ENCODE results near the gene EDEM3. TPM values are rescaled to one million over a fixed set of nuclear protein-coding genes. Genes with fewer than 3 reads are reported as not detected.

EDEM3 gene
- total RNA-seq, 2 donors from 2014 or later, result 21.5 to 33.6 TPM

DNA sequence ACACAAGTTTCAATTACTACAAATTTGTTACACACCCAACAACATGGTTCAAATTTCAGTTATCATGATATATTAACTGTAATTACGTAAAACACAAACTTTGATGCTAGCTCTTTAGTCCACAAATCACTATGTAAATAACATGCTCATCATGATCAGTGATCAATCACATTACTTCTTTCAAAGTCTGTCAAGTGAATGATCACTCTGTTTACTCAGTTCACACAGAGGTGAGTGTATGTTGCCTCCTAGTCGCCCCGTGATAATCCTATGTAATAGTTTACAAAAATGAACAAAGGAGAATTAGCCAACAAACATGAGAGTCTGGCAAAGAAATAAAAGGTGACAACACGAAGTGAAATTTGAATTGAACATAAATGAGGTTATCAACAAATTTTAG lies 14.3 kb downstream of the EDEM3 start:
- no peak for ATAC-seq
- Mint-ChIP-seq H3K9me3 (no peaks in the 10 kb centered on the region), H3K4me1 (ENCODE audit: low read depth in 2 of 2) (peaks cover 12 to 29% of the 10 kb centered on the region in 2 donors), H3K27ac (no peak overlapping the region), H3K4me3 (no peak overlapping the region), H3K27me3 (no peaks in the 10 kb centered on the region), H3K36me3 (peaks cover 7% of the 10 kb centered on the region)
- DNase-seq (ENCODE audit: low spot score), result no peak

DNA sequence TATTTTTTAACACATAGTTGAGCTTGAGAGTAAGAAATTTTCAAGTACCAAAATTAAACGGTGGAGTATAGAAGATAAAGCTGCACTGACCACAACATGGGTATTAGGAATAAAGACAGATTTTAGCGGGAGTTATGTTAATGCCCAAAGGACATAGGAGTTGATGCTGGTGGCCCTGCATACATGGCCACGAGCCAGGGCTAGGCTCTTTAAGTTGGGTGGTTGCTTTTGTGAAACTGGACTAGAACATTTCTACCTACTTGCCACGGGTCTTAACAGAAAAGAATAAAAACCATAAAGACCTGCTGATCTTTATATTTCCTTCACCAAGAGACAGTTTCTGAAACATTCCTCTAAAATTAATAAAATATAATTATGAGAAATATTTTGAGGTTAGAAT lies 14.9 kb downstream of the EDEM3 start:
- no peaks in the 10 kb centered on the region for H3K9me3 Mint-ChIP-seq
- H3K27ac Mint-ChIP-seq, result no peak overlapping the region
- H3K36me3 Mint-ChIP-seq, result peaks cover 7% of the 10 kb centered on the region
- no peaks in the 10 kb centered on the region for H3K27me3 Mint-ChIP-seq
- DNase-seq (ENCODE audit: low spot score) (no peak), ATAC-seq (no peak)
- H3K4me1 Mint-ChIP-seq (ENCODE audit: low read depth in 2 of 2), result peaks cover 8 to 24% of the 10 kb centered on the region in 2 donors
- H3K4me3 Mint-ChIP-seq, result no peak overlapping the region

- Mint-ChIP-seq H3K27me3 (no peaks in the 10 kb centered on the region), H3K36me3 (peaks cover 7% of the 10 kb centered on the region), H3K9me3 (no peaks in the 10 kb centered on the region), H3K27ac (no peak overlapping the region), H3K4me3 (no peak overlapping the region), H3K4me1 (ENCODE audit: low read depth in 2 of 2) (peaks cover 6 to 20% of the 10 kb centered on the region in 2 donors)
- ATAC-seq (no peak), DNase-seq (ENCODE audit: low spot score) (no peak)
Measured at GRCh38 chr1:184739070-184739469, 15.6 kb downstream of the EDEM3 start.

- no peak for ATAC-seq
- no peaks in the 10 kb centered on the region for H3K9me3 Mint-ChIP-seq
- H3K36me3 Mint-ChIP-seq, result peaks cover 12% of the 10 kb centered on the region
- H3K4me3 Mint-ChIP-seq, result no peak overlapping the region
- no peak for DNase-seq (ENCODE audit: low spot score)
- no peak overlapping the region for H3K27ac Mint-ChIP-seq
- no peaks in the 10 kb centered on the region for H3K27me3 Mint-ChIP-seq
- H3K4me1 Mint-ChIP-seq (ENCODE audit: low read depth in 2 of 2), result peaks cover 0 to 5% of the 10 kb centered on the region in 2 donors
Measured at GRCh38 chr1:184734980-184735379, 19.7 kb downstream of the EDEM3 start.

GRCh38 chr1:184724843-184725242 lies 29.8 kb downstream of the EDEM3 start:
- ATAC-seq, result no peak
- no peaks in the 10 kb centered on the region for H3K36me3 Mint-ChIP-seq
- no peaks in the 10 kb centered on the region for H3K27me3 Mint-ChIP-seq
- no peak overlapping the region for H3K27ac Mint-ChIP-seq
- no peaks in the 10 kb centered on the region for H3K9me3 Mint-ChIP-seq
- H3K4me1 Mint-ChIP-seq (ENCODE audit: low read depth in 2 of 2), result no peaks in the 10 kb centered on the region
- DNase-seq (ENCODE audit: low spot score), result no peak
- H3K4me3 Mint-ChIP-seq, result no peak overlapping the region

GRCh38 chr1:184716158-184716557 lies 38.5 kb downstream of the EDEM3 start:
- Mint-ChIP-seq H3K27ac (no peak overlapping the region), H3K36me3 (peaks cover 8% of the 10 kb centered on the region), H3K4me3 (no peak overlapping the region), H3K4me1 (ENCODE audit: low read depth in 2 of 2) (no peaks in the 10 kb centered on the region), H3K27me3 (no peaks in the 10 kb centered on the region), H3K9me3 (no peaks in the 10 kb centered on the region)
- ATAC-seq (no peak), DNase-seq (ENCODE audit: low spot score) (no peak)

GRCh38 chr1:184709418-184709817 lies 45.2 kb downstream of the EDEM3 start:
- Mint-ChIP-seq H3K36me3 (peaks cover 17% of the 10 kb centered on the region), H3K27ac (no peak overlapping the region)

GRCh38 chr1:184708084-184708676 lies 46.5 kb downstream of the EDEM3 start:
- DNase-seq (ENCODE audit: low spot score), result no peak
- H3K36me3 Mint-ChIP-seq, result peaks cover 21% of the 10 kb centered on the region
- H3K9me3 Mint-ChIP-seq, result no peaks in the 10 kb centered on the region
- H3K4me3 Mint-ChIP-seq, result no peak overlapping the region
- H3K27me3 Mint-ChIP-seq, result no peaks in the 10 kb centered on the region
- H3K4me1 Mint-ChIP-seq (ENCODE audit: low read depth in 2 of 2), result no peaks in the 10 kb centered on the region
- peak overlapping the region in 1 of 2 donors; percentile 2 for H3K27ac Mint-ChIP-seq
- ATAC-seq, result no peak

More at GRCh38 chr1:184709418-184709817, 45.2 kb downstream of the EDEM3 start:
- Mint-ChIP-seq H3K4me3 (no peak overlapping the region), H3K4me1 (ENCODE audit: low read depth in 2 of 2) (no peaks in the 10 kb centered on the region), H3K9me3 (no peaks in the 10 kb centered on the region), H3K27me3 (no peaks in the 10 kb centered on the region)
- no peak for DNase-seq (ENCODE audit: low spot score)
- no peak for ATAC-seq

DNA sequence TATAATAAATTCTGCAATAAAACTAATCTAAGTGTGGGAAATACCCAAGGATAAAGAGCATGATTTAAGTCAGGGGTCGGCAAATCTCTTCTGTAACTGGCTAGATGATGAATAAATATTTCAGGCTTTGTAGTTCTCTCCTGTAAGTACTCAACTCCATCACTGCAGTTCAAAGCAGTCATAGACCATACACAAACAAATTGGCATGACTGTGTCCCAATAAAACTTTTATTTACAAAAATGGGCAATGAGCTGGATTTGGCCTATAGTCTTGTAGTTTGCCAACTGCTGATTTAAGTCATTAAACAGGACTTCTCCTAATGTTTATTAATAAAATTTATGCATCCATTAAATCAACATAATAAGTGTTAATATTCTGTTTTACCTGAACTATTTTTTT lies 49.4 kb downstream of the EDEM3 start:
- Mint-ChIP-seq H3K36me3 (peaks cover 29% of the 10 kb centered on the region), H3K27me3 (no peaks in the 10 kb centered on the region), H3K4me3 (no peak overlapping the region), H3K27ac (no peak overlapping the region), H3K9me3 (no peaks in the 10 kb centered on the region), H3K4me1 (ENCODE audit: low read depth in 2 of 2) (no peaks in the 10 kb centered on the region)
- no peak for DNase-seq (ENCODE audit: low spot score)
- no peak for ATAC-seq

- no peak overlapping the region for H3K4me3 Mint-ChIP-seq
- H3K9me3 Mint-ChIP-seq, result no peaks in the 10 kb centered on the region
- ATAC-seq, result no peak
- no peaks in the 10 kb centered on the region for H3K4me1 Mint-ChIP-seq (ENCODE audit: low read depth in 2 of 2)
- peaks cover 24% of the 10 kb centered on the region for H3K36me3 Mint-ChIP-seq
- no peak for DNase-seq (ENCODE audit: low spot score)
- H3K27me3 Mint-ChIP-seq, result no peaks in the 10 kb centered on the region
- no peak overlapping the region for H3K27ac Mint-ChIP-seq
Measured at GRCh38 chr1:184701816-184702215, 52.8 kb downstream of the EDEM3 start.

GRCh38 chr1:184698969-184699368 lies 55.7 kb downstream of the EDEM3 start:
- Mint-ChIP-seq H3K9me3 (no peaks in the 10 kb centered on the region), H3K4me3 (no peak overlapping the region), H3K27ac (no peak overlapping the region), H3K36me3 (peaks cover 33% of the 10 kb centered on the region), H3K4me1 (ENCODE audit: low read depth in 2 of 2) (no peaks in the 10 kb centered on the region), H3K27me3 (no peaks in the 10 kb centered on the region)
- DNase-seq (ENCODE audit: low spot score), result no peak
- ATAC-seq, result no peak

GRCh38 chr1:184698016-184698415 lies 56.6 kb downstream of the EDEM3 start:
- DNase-seq (ENCODE audit: low spot score) (no peak), ATAC-seq (no peak)
- no peaks in the 10 kb centered on the region for H3K9me3 Mint-ChIP-seq
- H3K36me3 Mint-ChIP-seq, result peaks cover 30% of the 10 kb centered on the region
- no peaks in the 10 kb centered on the region for H3K4me1 Mint-ChIP-seq (ENCODE audit: low read depth in 2 of 2)
- H3K27ac Mint-ChIP-seq, result no peak overlapping the region
- H3K4me3 Mint-ChIP-seq, result no peak overlapping the region
- no peaks in the 10 kb centered on the region for H3K27me3 Mint-ChIP-seq

GRCh38 chr1:184696403-184696802 lies 58.3 kb downstream of the EDEM3 start:
- Mint-ChIP-seq H3K4me1 (ENCODE audit: low read depth in 2 of 2) (no peaks in the 10 kb centered on the region), H3K27ac (no peak overlapping the region), H3K4me3 (no peak overlapping the region), H3K27me3 (no peaks in the 10 kb centered on the region), H3K9me3 (no peaks in the 10 kb centered on the region), H3K36me3 (peaks cover 29% of the 10 kb centered on the region)
- DNase-seq (ENCODE audit: low spot score) (no peak), ATAC-seq (no peak)

- DNase-seq (ENCODE audit: low spot score), result no peak
- Mint-ChIP-seq H3K4me1 (ENCODE audit: low read depth in 2 of 2) (no peaks in the 10 kb centered on the region), H3K27me3 (no peaks in the 10 kb centered on the region), H3K27ac (peak overlapping the region in 1 of 2 donors; percentile 3), H3K9me3 (no peaks in the 10 kb centered on the region), H3K36me3 (peaks cover 24% of the 10 kb centered on the region), H3K4me3 (no peak overlapping the region)
- ATAC-seq, result no peak
Measured at GRCh38 chr1:184695023-184695422, 59.6 kb downstream of the EDEM3 start.

- DNase-seq (ENCODE audit: low spot score) (no peak), ATAC-seq (no peak)
- Mint-ChIP-seq H3K9me3 (no peaks in the 10 kb centered on the region), H3K27me3 (no peaks in the 10 kb centered on the region), H3K36me3 (peaks cover 15% of the 10 kb centered on the region), H3K4me1 (ENCODE audit: low read depth in 2 of 2) (peaks cover 0 to 5% of the 10 kb centered on the region in 2 donors), H3K27ac (no peak overlapping the region), H3K4me3 (no peak overlapping the region)
Measured at GRCh38 chr1:184693011-184693410, 61.6 kb downstream of the EDEM3 start.
